Astrocyte of the cerebellum (primary cell): ENCODE results near the gene PITHD1.
A peak's percentile ranks its signal among the peaks of the same experiment; 100 is the strongest.
"Not testable (repeated sequence)": the region's sequence is repeated elsewhere in the genome, so short reads cannot be mapped to it uniquely, and the experiment has no call there.

Experiments used
- DNase-seq: peaks from one replicate; pipeline ENCODE4 v3.0.0-alpha.2; 2011; ENCODE audit warnings: low read depth
- H3K4me3 ChIP-seq: 2 replicates; pipeline ENCODE4 v1.5.1; 2011; ENCODE audit warnings: mild to moderate bottlenecking, low read depth, low read length, moderate library complexity
- CTCF ChIP-seq: IDR thresholded peaks from 2 replicates; pipeline ENCODE4 v1.5.1; 2012; ENCODE audit warnings: low read length, low read depth, moderate library complexity, mild to moderate bottlenecking; ENCODE audit errors: missing control alignments
- in situ Hi-C: cut with HindIII; loops from 2 replicates; pipeline ENCODE4 v1.10.0; 2017; ENCODE audit warnings: low sequenced_read_pairs

Gene PITHD1

GRCh38 chr1:23799255-23799569 is 21.0 kb downstream of the PITHD1 start:
- no peak for TF ChIP-seq CTCF
- no peak for DNase-seq
- in situ Hi-C loops: no loop called here
- H3K4me3 ChIP-seq: peak overlapping the region; percentile 69

GRCh38 chr1:23799570-23800399 is 21.6 kb downstream of the PITHD1 start:
- DNase-seq: no peak
- no peak for TF ChIP-seq CTCF
- peak overlapping the region; percentile 69 for H3K4me3 ChIP-seq
- in situ Hi-C loops: no loop called here

GRCh38 chr1:23800400-23801337 is 22.5 kb downstream of the PITHD1 start, which contains the start of gene GALE:
Gene GALE (minus strand): TSS chr1:23800754. CDS start chr1:23799007, 1,747 bp downstream.
- H3K4me3 ChIP-seq: peak within 1 kb of the TSS; percentile 69
- no peak for TF ChIP-seq CTCF
- DNase-seq: peak; percentile 74
- in situ Hi-C loops: no loop called here

GRCh38 chr1:23801338-23801748 is 23.1 kb downstream of the PITHD1 start:
- in situ Hi-C loops: no loop called here
- H3K4me3 ChIP-seq: peak overlapping the region; percentile 69
- no peak for DNase-seq
- TF ChIP-seq CTCF: no peak

DNA sequence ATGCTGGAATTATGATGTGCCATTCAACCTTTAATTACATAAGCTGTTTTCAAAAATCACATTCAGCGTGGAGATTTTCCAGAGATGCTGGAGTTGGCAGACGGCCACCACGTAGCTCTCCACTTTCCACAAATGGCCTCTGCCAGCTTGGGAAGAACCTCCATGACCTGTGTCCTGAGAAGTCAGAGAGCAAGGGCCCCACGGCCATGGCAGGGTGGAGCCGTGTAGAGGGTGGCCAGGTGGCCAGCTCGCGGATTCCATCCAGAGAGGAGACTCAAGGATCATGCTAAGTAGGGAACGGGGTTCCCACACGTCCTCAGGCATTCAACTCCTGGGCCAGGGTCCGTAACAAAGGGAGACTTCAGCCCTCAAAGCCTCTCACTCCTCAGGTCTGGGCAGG is 23.7 kb downstream of the PITHD1 start:
- no peak overlapping the region for H3K4me3 ChIP-seq
- TF ChIP-seq CTCF: no peak
- in situ Hi-C loops: no loop called here
- DNase-seq: no peak

- H3K4me3 ChIP-seq, in situ Hi-C loops, DNase-seq: not testable (repeated sequence)
Measured at GRCh38 chr1:23802809-23803342, 24.7 kb downstream of the PITHD1 start.
